Suppressor macrophage treated with lipopolysaccharide for 1 hour (primary cell): ENCODE measurements around the gene USP38.
"Not testable (repeated sequence)": the region's sequence is repeated elsewhere in the genome, so short reads cannot be mapped to it uniquely, and the experiment has no call there.

ENCODE experiments used
- DNase-seq, 3 donors: peaks; one replicate each; pipeline ENCODE4 v3.0.0-alpha.2; 2020 to 2022

USP38 gene

GRCh38 chr4:143184503-143185252, at the start of gene USP38:
USP38 (plus strand) TSS chr4:143184917; CDS start chr4:143185451, 534 bp downstream.
- peak; percentile 94 to 96 (median 95) for DNase-seq

GRCh38 chr4:143135358-143135757, 49.4 kb upstream of the USP38 start:
- no peak for DNase-seq

GRCh38 chr4:143140696-143141095, 44.0 kb upstream of the USP38 start:
- no peak for DNase-seq

- no peak for DNase-seq
These were observed 36.2 kb upstream of the USP38 start for GRCh38 chr4:143148521-143148920.

- DNase-seq, result no peak
These were observed 27.9 kb upstream of the USP38 start for GRCh38 chr4:143156853-143157252.

GRCh38 chr4:143163614-143164013, 21.1 kb upstream of the USP38 start:
- DNase-seq, result no peak

GRCh38 chr4:143166722-143167121, 18.0 kb upstream of the USP38 start:
- not testable (repeated sequence) for DNase-seq

GRCh38 chr4:143178923-143179322, 5.8 kb upstream of the USP38 start:
- DNase-seq, result no peak

DNA sequence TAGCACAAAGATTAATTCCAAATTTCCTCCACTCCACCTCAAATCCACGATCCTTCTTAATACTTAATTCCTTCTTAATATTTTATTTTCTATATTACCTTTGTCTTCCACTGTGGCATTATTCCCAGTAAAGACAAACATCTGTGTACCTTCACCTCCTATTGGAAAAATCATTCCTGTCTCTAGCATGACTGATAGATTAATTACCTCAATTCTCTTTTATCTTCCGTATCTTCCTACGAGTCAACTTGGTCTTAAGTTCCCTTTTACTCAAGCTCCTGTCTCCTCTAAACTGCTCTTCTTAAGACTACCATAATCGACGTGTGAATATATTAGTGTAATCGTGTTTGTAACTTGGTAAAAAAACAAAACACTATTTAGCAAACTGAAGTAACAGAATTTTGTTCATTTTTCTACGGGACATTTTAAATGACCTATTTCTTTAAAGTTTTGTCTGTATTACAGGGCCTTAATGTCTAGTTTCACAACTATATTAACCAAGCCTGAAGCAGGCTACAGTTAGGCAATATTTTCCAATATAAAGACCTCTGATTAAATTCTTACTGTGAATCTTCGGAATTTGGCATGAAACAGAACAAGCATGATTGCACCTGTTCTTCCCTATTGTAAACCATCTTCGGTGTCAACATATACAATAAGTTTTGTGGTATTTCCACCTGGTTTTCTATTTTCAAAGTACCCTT, 1.1 kb upstream of the USP38 start:
- peak in 1 of 3 donors; percentile 9 for DNase-seq

DNA sequence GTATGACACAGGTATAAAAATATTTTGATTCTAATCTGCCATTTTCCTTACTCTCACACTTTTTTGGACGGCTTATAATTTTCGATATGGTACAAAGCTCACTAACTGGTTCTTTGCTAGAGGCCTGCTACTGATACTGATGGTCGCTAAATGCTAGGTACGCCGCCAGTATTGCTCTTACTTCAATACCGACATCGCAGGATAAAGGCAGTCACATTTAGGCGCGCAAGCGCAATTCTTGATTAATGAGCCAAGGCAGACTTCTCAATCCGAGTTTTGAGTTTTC, 557 bp upstream of the USP38 start:
- DNase-seq, result no peak

DNA sequence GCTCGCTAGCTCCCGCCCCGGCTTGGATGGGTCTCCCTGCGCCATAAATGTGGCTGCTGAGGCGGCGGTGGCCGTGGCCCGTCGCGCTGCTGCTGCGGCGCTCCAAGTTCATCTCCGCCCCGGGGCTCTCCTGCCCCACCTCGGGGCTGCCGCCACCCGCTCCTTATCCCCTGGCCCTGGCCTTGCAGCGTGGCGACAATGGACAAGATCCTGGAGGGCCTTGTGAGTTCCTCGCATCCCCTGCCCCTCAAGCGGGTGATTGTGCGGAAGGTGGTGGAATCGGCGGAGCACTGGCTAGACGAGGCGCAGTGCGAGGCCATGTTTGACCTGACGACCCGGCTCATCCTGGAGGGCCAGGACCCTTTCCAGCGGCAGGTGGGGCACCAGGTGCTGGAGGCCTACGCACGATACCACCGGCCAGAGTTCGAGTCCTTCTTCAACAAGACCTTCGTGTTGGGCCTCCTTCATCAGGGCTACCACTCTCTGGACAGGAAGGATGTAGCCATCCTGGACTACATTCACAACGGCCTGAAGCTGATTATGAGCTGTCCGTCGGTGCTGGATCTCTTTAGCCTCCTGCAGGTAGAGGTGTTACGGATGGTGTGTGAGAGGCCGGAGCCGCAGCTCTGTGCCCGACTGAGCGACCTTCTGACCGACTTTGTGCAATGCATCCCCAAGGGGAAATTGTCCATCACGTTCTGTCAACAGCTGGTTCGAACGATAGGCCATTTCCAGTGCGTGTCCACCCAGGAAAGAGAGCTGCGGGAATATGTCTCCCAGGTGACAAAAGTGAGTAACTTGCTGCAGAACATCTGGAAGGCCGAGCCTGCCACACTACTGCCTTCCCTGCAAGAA, 763 bp downstream of the USP38 start:
- DNase-seq, result peak in 2 of 3 donors; percentile 12 to 15

DNA sequence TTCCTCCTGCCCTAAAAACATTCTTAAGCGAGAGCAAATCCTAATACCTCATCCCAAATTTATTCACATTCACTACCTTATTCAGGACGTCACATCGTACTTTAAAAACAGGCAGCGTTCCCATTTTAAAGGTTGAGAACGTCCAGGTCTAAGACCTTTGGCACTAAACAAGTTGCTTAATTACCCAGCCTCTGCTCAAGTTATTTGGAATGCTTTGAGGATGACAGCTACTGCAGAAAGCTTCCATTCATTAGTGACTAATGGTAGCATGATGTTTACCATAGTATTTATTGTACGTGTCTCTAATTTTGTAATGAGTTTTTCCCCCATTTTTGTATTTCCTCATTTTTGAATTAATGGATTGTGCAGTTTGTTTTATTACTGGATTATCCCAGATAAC, 1.5 kb downstream of the USP38 start:
- peak; percentile 21 to 62 (median 57) for DNase-seq

GRCh38 chr4:143186649-143187048, 1.9 kb downstream of the USP38 start:
- DNase-seq, result no peak

- peak in 1 of 3 donors; percentile 10 for DNase-seq
These were observed 3.7 kb downstream of the USP38 start for GRCh38 chr4:143188136-143189088.

DNA sequence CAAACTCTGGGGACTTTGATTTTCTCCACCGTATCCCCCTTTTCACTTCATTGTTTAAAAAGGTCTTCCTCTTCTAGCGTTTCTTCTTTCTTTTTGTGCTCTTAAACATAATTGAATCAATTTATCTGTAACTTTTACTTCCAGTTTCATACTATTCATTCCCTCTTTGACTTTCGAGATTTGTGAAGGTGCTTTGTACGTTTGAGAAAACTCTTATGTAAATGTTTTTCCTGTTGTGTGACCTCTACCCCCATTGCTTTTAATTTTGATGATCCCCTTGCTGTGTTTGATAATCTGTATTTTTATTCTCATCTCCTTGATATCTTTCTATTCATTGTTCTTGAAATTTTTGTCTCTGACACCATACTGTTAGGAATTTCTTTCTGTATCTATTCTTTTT, 4.8 kb downstream of the USP38 start:
- DNase-seq, result peak in 2 of 3 donors; percentile 3 to 27

- DNase-seq, result no peak
These were observed 10.9 kb downstream of the USP38 start for GRCh38 chr4:143195581-143195980.

DNA sequence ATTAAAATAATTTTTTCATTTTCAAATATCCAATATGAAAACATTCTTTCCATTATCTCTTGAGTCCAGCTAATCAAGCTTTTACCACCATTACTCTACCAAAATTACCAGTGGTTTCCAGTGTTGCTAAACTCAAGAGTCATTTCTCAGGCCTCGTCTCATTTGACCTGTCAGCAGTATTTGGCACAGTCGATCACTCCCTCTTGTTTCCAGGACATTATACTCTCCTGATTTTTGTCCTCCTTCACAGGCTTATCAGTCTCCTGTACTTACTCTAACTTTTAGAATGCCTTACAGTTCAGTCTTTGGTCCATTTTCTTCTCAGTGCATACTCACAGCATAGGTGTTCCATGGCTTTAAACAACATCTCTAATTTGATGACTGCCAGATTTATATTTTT, 11.6 kb downstream of the USP38 start:
- peak in 1 of 3 donors; percentile 10 for DNase-seq

DNA sequence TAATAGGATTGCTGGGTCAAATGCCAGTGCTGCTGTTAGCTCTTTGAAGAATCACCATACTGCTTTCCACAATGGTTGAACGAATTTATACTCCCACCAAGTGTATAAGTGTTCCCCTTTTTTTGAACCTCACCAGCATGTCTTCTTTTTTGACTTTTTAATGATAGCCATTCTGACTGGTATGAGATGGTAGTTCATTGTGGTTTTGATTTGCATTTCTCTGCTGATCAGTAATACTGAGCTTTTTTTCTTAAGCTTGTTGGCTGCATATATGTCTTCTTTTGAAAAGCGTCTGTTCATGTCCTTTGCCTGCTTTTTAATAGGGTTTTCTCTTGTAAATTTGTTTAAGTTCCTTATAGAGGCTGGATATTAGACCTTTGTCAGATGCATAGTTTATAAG, 14.8 kb downstream of the USP38 start:
- no peak for DNase-seq

- DNase-seq, result peak in 1 of 3 donors; percentile 32
These were observed 18.1 kb downstream of the USP38 start for GRCh38 chr4:143202824-143203223.

DNA sequence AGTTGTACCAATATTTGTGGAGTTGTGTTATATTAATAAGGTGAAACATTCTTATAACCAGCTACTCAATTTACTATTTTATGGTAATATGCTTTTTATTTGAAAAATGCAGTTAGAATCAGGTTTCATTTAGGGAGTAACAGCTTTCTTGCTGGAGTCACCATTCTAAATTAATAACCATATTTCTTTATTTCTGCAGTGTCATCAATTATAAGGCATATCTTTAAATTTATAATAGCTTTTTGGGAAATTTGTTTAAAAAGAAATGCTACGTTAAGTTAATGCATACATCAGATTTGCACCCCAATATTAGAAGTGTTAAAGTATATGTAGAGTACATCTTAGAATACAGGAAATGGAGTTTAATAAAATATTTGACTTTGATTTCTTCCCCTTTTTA, 18.9 kb downstream of the USP38 start:
- no peak for DNase-seq

DNA sequence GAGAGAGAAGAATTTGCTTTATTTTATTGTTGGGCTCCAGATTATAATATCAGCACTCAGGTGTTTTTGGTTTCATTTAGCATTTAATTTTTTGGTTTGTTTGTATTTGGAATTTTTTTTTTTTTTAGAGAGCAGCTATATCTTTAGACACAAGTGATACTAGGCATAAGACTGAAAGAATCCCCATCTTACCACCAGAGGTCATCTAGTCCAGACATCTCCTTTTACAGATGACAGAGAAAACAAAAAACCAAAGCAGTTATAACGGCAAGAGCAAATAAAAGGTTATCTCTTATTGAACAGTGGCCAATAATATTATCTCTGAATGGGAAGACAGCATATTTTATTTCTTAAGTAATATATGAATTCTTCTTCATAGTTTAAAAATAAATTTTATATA, 22.8 kb downstream of the USP38 start:
- peak in 1 of 3 donors; percentile 11 for DNase-seq

DNA sequence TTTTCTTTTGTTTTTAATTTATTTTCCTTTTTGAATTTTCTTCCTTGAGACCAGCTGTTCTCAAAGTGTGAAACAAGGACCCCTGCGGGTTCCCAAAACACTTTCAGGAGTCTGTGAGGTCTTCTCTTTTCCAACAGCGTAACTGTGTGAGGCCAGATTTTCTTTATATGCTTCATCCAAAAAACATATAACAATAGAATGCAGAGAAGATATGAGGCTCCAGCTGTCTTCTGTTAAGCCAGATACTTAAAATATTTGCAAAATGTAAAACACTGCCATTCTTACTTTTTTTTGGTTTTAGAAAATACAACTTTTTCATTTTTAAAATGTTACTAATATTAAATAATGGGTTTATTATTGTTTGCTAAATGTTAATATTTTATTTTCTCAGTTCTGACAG, 27.8 kb downstream of the USP38 start:
- DNase-seq, result no peak
